CD8-positive, alpha-beta memory T cell (primary cell): ENCODE results near the gene KRT86. TPM values are rescaled to one million over a fixed set of nuclear protein-coding genes. Genes with fewer than 3 reads are reported as not detected.
"Not testable (repeated sequence)": the region's sequence is repeated elsewhere in the genome, so short reads cannot be mapped to it uniquely, and the experiment has no call there.

ENCODE experiments used
- CTCF ChIA-PET: fragments of 350-600 bp; sonication (Branson Sonifier 250); formaldehyde crosslinking; loops from one replicate; lab custom pipeline; 2021; ENCODE audit warnings: antibody characterized with exemption; lab: Charles Lee
- POLR2A ChIA-PET: fragments of 350-600 bp; sonication (Branson Sonifier 250); formaldehyde crosslinking; loops from one replicate; lab custom pipeline; 2021; ENCODE audit warnings: antibody characterized with exemption; lab: Charles Lee
- DNase-seq, 5 donors: peaks; one replicate each; pipeline versions ENCODE4 v3.0.0 to v3.0.0-alpha.2; 2020 to 2022; ENCODE audit warnings: mixed read lengths in 1 of 5
- H3K27ac ChIP-seq: one replicate; pipeline ENCODE4 v1.7.0; 2013; ENCODE audit warnings: low read depth, mild to moderate bottlenecking, low read length, moderate library complexity
- H3K27me3 ChIP-seq: 2 replicates; pipeline ENCODE4 v1.7.0; 2013; ENCODE audit warnings: low read length, mild to moderate bottlenecking; ENCODE audit not compliant: insufficient read depth, poor library complexity, severe bottlenecking
- H3K36me3 ChIP-seq: 2 replicates; pipeline ENCODE4 v1.7.0; 2013; ENCODE audit warnings: mild to moderate bottlenecking, low read length, moderate library complexity; ENCODE audit not compliant: insufficient read depth
- H3K4me1 ChIP-seq: 2 replicates; pipeline ENCODE4 v1.7.0; 2013; ENCODE audit warnings: mild to moderate bottlenecking, low read length, moderate library complexity; ENCODE audit not compliant: insufficient read depth
- H3K4me3 ChIP-seq: 2 replicates; pipeline ENCODE4 v1.7.0; 2013; ENCODE audit warnings: mild to moderate bottlenecking, low read length
- H3K9me3 ChIP-seq: 2 replicates; pipeline ENCODE4 v1.7.0; 2013; ENCODE audit warnings: mild to moderate bottlenecking, low read length
- H3K27ac Mint-ChIP-seq, 8 donors: one replicate each; pipeline ENCODE4 v1.8.0; 2020 to 2021; ENCODE audit warnings: mixed read lengths in 8 of 8, mild to moderate bottlenecking in 6 of 8, inconsistent platforms in 3 of 8, moderate library complexity in 3 of 8
- H3K27me3 Mint-ChIP-seq, 2 donors: one replicate each; pipeline ENCODE4 v1.8.0; 2020 to 2021; ENCODE audit warnings: mixed read lengths in 2 of 2, mild to moderate bottlenecking in 1 of 2, moderate library complexity in 1 of 2
- H3K36me3 Mint-ChIP-seq, 3 donors: one replicate each; pipeline ENCODE4 v1.8.0; 2020 to 2021; ENCODE audit warnings: mixed read lengths in 3 of 3, inconsistent platforms in 1 of 3, mild to moderate bottlenecking in 1 of 3
- H3K4me1 Mint-ChIP-seq, 3 donors: one replicate each; pipeline ENCODE4 v1.8.0; 2020 to 2021; ENCODE audit warnings: mixed read lengths in 3 of 3, inconsistent platforms in 1 of 3, mild to moderate bottlenecking in 1 of 3
- H3K4me3 Mint-ChIP-seq, 7 donors: one replicate each; pipeline ENCODE4 v1.8.0; 2020 to 2021; ENCODE audit warnings: mixed read lengths in 7 of 7, mild to moderate bottlenecking in 6 of 7, moderate library complexity in 4 of 7, inconsistent platforms in 2 of 7
- H3K9me3 Mint-ChIP-seq, 5 donors: one replicate each; pipeline ENCODE4 v1.8.0; 2020 to 2022; ENCODE audit warnings: mixed read lengths in 5 of 5, mild to moderate bottlenecking in 3 of 5, moderate library complexity in 2 of 5, inconsistent platforms in 1 of 5
- polyA plus RNA-seq: library from polyadenylated mRNA; unstranded; fragments of 300-500 nt; fragmentation: Illumina TruSeq; gene quantifications from one replicate; pipeline ENCODE4 v1.2.3, GENCODE V29; 2021
- total RNA-seq, 2 experiments: library from RNA; stranded (reverse); gene quantifications; one replicate each; pipeline ENCODE4 v1.2.3, GENCODE V29; 2021

KRT86 gene
- total and polyA plus RNA-seq, 3 experiments from 2014 or later: 0.31 TPM; not detected in 2

- Mint-ChIP-seq H3K27me3 (peaks cover 20 to 75% of the 10 kb centered on the region in 2 donors), H3K9me3 (peaks cover 0 to 1% (median 0%) of the 10 kb centered on the region in 5 donors)
- POLR2A ChIA-PET: no interaction called here
Measured at GRCh38 chr12:52310622-52311284, 36.3 kb downstream of the KRT86 start.

DNA sequence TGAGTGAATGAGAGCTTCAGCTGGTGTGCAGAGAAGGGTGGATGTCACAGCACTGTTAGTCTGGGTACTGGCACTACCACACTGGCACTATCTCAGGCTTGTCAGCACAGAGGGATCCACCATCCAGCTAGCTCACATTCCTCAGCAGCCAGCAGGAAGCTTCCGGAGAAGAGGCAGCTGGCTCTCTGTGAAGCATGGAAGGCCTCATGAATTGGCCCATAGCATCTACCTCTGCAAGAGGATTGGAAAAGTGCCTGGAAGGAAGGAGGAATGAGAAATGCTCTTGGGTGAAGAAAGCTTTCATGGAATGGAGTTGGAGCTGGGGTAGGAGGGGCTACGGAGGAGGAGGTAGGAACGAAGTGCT, 36.8 kb downstream of the KRT86 start:
- Histone ChIP-seq H3K9me3 (no peaks in the 10 kb centered on the region), H3K4me1 (no peaks in the 10 kb centered on the region), H3K4me3 (no peak overlapping the region), H3K36me3 (no peaks in the 10 kb centered on the region), H3K27ac (no peak overlapping the region), H3K27me3 (peaks cover 16% of the 10 kb centered on the region)
- Mint-ChIP-seq H3K27ac (no peak overlapping the region), H3K36me3 (no peaks in the 10 kb centered on the region), H3K9me3 (peaks cover 0 to 1% (median 0%) of the 10 kb centered on the region in 5 donors), H3K4me1 (peaks cover 8 to 10% (median 9%) of the 10 kb centered on the region in 3 donors), H3K4me3 (no peak overlapping the region), H3K27me3 (peaks cover 20 to 74% of the 10 kb centered on the region in 2 donors)
- ChIA-PET POLR2A (no interaction called here), CTCF (interaction anchor here (1.1 to 1.4 kb wide), 4 partner anchors 11 to 343 kb away, joined by 3 to 4 read pairs (median 4); no protein-coding TSS in a partner anchor)
- DNase-seq: no peak

More at GRCh38 chr12:52310622-52311284, 36.3 kb downstream of the KRT86 start:
- Mint-ChIP-seq H3K27ac (no peak overlapping the region), H3K36me3 (no peaks in the 10 kb centered on the region), H3K4me3 (no peak overlapping the region), H3K4me1 (peaks cover 8 to 12% (median 9%) of the 10 kb centered on the region in 3 donors)
- CTCF ChIA-PET: interaction anchor here (1.1 to 1.4 kb wide), 4 partner anchors 11 to 343 kb away, joined by 3 to 4 read pairs (median 4); no protein-coding TSS in a partner anchor
- no peak overlapping the region for H3K4me3 ChIP-seq
- no peak for DNase-seq
- H3K27ac ChIP-seq: no peak overlapping the region
- H3K36me3 ChIP-seq: no peaks in the 10 kb centered on the region
- no peaks in the 10 kb centered on the region for H3K4me1 ChIP-seq
- no peaks in the 10 kb centered on the region for H3K9me3 ChIP-seq
- H3K27me3 ChIP-seq: peaks cover 16% of the 10 kb centered on the region

DNA sequence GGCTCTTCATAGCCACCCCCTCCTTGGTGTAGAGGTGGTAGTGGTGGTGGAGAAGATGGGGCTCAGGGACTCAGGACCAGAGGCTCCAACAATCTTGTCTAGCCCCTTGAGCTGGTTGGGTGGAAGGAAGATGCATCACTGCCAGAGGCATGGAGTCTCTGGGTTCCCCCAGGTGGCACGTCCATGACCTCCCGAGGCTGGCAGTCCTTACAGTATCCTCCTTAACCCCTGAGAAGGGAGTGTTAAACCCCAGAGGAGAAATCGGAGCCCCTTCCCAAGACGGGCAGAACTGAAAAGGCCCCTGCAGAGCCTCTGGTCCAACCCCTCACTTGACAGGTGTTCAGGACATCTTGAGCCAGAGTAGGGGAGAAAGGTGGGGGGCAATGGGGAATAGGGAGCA, 37.6 kb downstream of the KRT86 start:
- no peaks in the 10 kb centered on the region for H3K36me3 Mint-ChIP-seq
- H3K27me3 ChIP-seq: peaks cover 15% of the 10 kb centered on the region
- POLR2A ChIA-PET: no interaction called here

GRCh38 chr12:52313461-52313860, 39.0 kb downstream of the KRT86 start:
- Mint-ChIP-seq H3K4me3 (no peak overlapping the region), H3K36me3 (no peaks in the 10 kb centered on the region), H3K9me3 (peaks cover 0 to 1% (median 0%) of the 10 kb centered on the region in 5 donors), H3K27ac (peak overlapping the region in 1 of 8 donors; percentile 23), H3K27me3 (peaks cover 13 to 62% of the 10 kb centered on the region in 2 donors), H3K4me1 (peaks cover 5 to 7% (median 6%) of the 10 kb centered on the region in 3 donors)
- Histone ChIP-seq H3K36me3 (no peaks in the 10 kb centered on the region), H3K27me3 (peaks cover 8% of the 10 kb centered on the region), H3K9me3 (no peaks in the 10 kb centered on the region), H3K4me3 (no peak overlapping the region), H3K27ac (no peak overlapping the region), H3K4me1 (no peaks in the 10 kb centered on the region)
- POLR2A ChIA-PET: no interaction called here
- no peak for DNase-seq
- CTCF ChIA-PET: interaction anchor here (0.9 kb wide), 1 partner anchor 14 kb away, joined by 3 read pairs; no protein-coding TSS in a partner anchor

More for the DNA sequence above, 37.6 kb downstream of the KRT86 start:
- Histone ChIP-seq H3K9me3 (no peaks in the 10 kb centered on the region), H3K36me3 (no peaks in the 10 kb centered on the region), H3K4me1 (no peaks in the 10 kb centered on the region), H3K27ac (no peak overlapping the region), H3K4me3 (no peak overlapping the region)
- CTCF ChIA-PET: interaction anchor here (1.3 to 1.4 kb wide), 2 partner anchors 10 to 344 kb away, joined by 3 to 4 read pairs; no protein-coding TSS in a partner anchor
- Mint-ChIP-seq H3K9me3 (peaks cover 0 to 1% (median 0%) of the 10 kb centered on the region in 5 donors), H3K4me3 (no peak overlapping the region), H3K27me3 (peaks cover 16 to 67% of the 10 kb centered on the region in 2 donors), H3K27ac (no peak overlapping the region), H3K4me1 (peaks cover 6 to 9% (median 8%) of the 10 kb centered on the region in 3 donors)
- DNase-seq: no peak

DNA sequence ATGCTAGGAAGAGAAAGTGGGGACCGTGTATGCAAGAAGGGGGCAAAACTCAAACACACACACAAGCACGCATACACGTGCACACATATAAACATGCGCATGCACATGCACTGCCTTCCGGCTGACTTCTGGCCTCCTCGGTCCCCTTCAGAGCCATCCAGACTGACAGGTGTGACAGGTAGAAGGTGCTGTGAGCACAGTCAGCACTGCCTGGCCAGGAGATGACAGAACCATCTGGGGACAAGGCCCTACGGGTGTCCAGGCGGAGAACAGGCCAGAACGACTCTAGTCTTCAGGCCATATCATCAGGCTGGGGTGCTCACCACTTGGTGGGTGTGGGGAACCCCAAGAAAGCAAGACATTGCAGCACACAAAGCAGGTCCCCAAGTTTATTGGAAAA, 39.5 kb downstream of the KRT86 start:
- no peak overlapping the region for H3K4me3 Mint-ChIP-seq
- no peak for DNase-seq
- H3K36me3 ChIP-seq: no peaks in the 10 kb centered on the region
- no peak overlapping the region for H3K27ac ChIP-seq
- POLR2A ChIA-PET: no interaction called here
- H3K27me3 ChIP-seq: peaks cover 7% of the 10 kb centered on the region
- no peaks in the 10 kb centered on the region for H3K9me3 ChIP-seq
- H3K4me1 ChIP-seq: no peaks in the 10 kb centered on the region
- no peaks in the 10 kb centered on the region for H3K36me3 Mint-ChIP-seq
- CTCF ChIA-PET: interaction anchor here (3.1 kb wide), 1 partner anchor 13 kb away, joined by 15 read pairs; no protein-coding TSS in a partner anchor
- no peak overlapping the region for H3K4me3 ChIP-seq
- H3K27me3 Mint-ChIP-seq: peaks cover 13 to 62% of the 10 kb centered on the region in 2 donors
- peaks cover 0 to 1% (median 0%) of the 10 kb centered on the region in 5 donors for H3K9me3 Mint-ChIP-seq
- H3K4me1 Mint-ChIP-seq: peaks cover under 1 to 4% (median 3%) of the 10 kb centered on the region in 3 donors
- H3K27ac Mint-ChIP-seq: peak overlapping the region in 1 of 8 donors; percentile 5

DNA sequence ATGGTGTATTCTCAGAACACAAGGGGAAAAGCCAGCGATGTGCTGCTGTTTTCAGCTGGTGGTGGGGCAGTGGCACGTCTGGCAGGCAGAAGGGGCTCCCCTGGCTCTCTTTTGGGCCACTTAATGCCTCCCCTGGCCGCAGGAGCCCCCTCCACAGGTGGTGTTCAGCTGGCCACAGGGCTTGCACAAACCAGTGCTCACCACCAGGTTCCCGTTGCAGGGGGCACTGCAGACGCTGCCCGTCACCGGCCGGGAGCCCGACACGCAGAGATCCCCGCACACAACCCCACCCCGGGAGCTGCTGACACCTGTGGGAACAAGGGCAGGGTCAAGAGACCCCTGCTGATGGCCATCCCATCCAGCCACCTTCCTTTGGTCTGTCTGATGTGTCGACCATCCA, 40.1 kb downstream of the KRT86 start:
- CTCF ChIA-PET: interaction anchor here (3.1 kb wide), 1 partner anchor 13 kb away, joined by 15 read pairs; no protein-coding TSS in a partner anchor
- peaks cover 0 to 1% (median 0%) of the 10 kb centered on the region in 5 donors for H3K9me3 Mint-ChIP-seq
- peaks cover 16 to 62% of the 10 kb centered on the region in 2 donors for H3K27me3 Mint-ChIP-seq
- H3K27me3 ChIP-seq: peaks cover 4% of the 10 kb centered on the region
- H3K36me3 Mint-ChIP-seq: no peaks in the 10 kb centered on the region
- DNase-seq: no peak
- no peak overlapping the region for H3K4me3 Mint-ChIP-seq
- H3K27ac ChIP-seq: no peak overlapping the region
- peaks cover 0 to 3% (median 0%) of the 10 kb centered on the region in 3 donors for H3K4me1 Mint-ChIP-seq
- no peaks in the 10 kb centered on the region for H3K36me3 ChIP-seq
- no peaks in the 10 kb centered on the region for H3K4me1 ChIP-seq
- no peak overlapping the region for H3K27ac Mint-ChIP-seq
- no peaks in the 10 kb centered on the region for H3K9me3 ChIP-seq
- H3K4me3 ChIP-seq: no peak overlapping the region
- POLR2A ChIA-PET: no interaction called here

GRCh38 chr12:52315721-52316120, 41.3 kb downstream of the KRT86 start:
- H3K4me3 Mint-ChIP-seq, H3K9me3 ChIP-seq, H3K9me3 Mint-ChIP-seq, H3K4me1 Mint-ChIP-seq, POLR2A ChIA-PET, H3K36me3 ChIP-seq, H3K27ac ChIP-seq, DNase-seq, H3K4me3 ChIP-seq, H3K36me3 Mint-ChIP-seq, H3K4me1 ChIP-seq, H3K27me3 ChIP-seq: not testable (repeated sequence)
- Mint-ChIP-seq H3K27ac (peak overlapping the region in 1 of 8 donors; percentile 10), H3K27me3 (peaks cover 14 to 62% of the 10 kb centered on the region in 2 donors)
- CTCF ChIA-PET: interaction anchor here (3.1 kb wide), 1 partner anchor 11 kb away, joined by 15 read pairs; no protein-coding TSS in a partner anchor

DNA sequence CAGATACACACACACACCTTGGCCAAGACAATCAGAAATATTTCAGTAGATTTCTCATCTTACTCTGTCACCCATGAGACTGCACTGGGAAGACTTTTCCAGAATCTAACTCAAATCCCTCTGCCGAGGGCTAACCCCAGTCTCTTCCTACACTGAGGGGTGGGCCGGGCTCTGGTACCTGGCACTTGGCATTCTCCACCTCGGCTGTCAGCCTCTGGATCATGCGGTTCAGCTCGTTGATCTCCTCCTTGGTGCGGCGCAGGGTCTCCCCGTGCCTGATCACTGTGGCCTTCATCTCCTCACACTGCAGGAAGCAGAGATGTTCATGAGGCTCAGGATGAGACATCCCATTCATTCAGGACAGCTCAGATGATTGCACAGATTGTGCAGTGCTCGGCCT, 41.8 kb downstream of the KRT86 start:
- peaks cover 0 to 1% (median 0%) of the 10 kb centered on the region in 5 donors for H3K9me3 Mint-ChIP-seq
- POLR2A ChIA-PET: no interaction called here
- H3K9me3 ChIP-seq: no peaks in the 10 kb centered on the region

More for the DNA sequence above, 41.8 kb downstream of the KRT86 start:
- Histone ChIP-seq H3K4me1 (no peaks in the 10 kb centered on the region), H3K27ac (no peak overlapping the region), H3K4me3 (no peak overlapping the region), H3K27me3 (peaks cover 4% of the 10 kb centered on the region), H3K36me3 (no peaks in the 10 kb centered on the region)
- Mint-ChIP-seq H3K27ac (no peak overlapping the region), H3K4me1 (peaks cover 0 to 3% (median 0%) of the 10 kb centered on the region in 3 donors), H3K27me3 (peaks cover 16 to 58% of the 10 kb centered on the region in 2 donors), H3K36me3 (no peaks in the 10 kb centered on the region), H3K4me3 (no peak overlapping the region)
- no peak for DNase-seq
- CTCF ChIA-PET: interaction anchor here (3.1 kb wide), 1 partner anchor 11 kb away, joined by 15 read pairs; no protein-coding TSS in a partner anchor
